Measurements from ENCODE around the gene FRMD4A. TPM values are rescaled to one million over a fixed set of nuclear protein-coding genes. Genes with fewer than 3 reads are reported as not detected.

FRMD4A gene
- polyA plus RNA-seq, 1 of the 3 experiments (the other 2 are of a cell fraction): 37.7 TPM

DNA sequence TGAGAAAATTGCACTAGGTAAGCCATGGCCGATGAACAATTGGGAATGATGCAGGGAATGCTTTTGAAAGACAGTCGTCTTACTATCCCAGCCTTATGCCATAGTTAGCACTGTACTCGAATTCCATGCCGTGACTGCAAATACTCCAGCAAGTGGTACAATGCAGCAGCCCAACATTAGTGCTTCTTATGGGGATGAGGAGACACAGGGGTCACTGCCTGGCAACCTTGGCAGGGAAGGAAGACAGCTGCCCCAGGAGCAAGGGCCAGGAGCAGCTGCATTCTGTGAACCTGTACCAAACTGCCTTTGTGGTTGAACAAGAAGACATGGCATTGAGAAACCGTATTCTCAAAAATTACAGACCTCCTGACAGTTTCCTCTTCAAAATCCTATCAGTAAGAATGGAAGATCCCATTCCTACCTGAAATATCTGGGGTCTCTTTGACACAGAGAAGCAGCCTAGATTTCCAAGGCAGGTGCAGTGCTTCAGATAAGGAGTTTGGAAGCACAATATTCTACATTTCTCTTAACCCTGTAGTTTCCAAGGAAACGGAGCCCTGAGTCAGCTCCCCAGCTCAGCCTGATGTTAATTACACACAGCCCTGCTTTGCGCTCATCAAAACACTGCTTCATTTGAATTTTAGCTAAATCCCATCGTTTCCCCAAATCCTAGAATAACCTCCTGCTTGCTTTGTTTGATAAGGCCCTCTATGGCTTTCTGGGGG, 49.0 kb upstream of the FRMD4A start:
- no peak for TF ChIP-seq CHD2 (IDR thresholded peaks at IDR 0.05; ENCODE audit: low read length, partially characterized antibody)
- TF ChIP-seq RXRA (IDR thresholded peaks at IDR 0.05; ENCODE audit: borderline replicate concordance, low read depth): no peak
- TF ChIP-seq MEF2A (IDR thresholded peaks at IDR 0.05; ENCODE audit: borderline replicate concordance, low read depth): no peak
- no peak for TF ChIP-seq EP300 (IDR thresholded peaks at IDR 0.05; ENCODE audit: borderline replicate concordance in 1 of 2, low read depth in 1 of 2, low read length in 1 of 2)
- no peak for TF ChIP-seq JUND (IDR thresholded peaks at IDR 0.05)
- TF ChIP-seq, protein P1, sequence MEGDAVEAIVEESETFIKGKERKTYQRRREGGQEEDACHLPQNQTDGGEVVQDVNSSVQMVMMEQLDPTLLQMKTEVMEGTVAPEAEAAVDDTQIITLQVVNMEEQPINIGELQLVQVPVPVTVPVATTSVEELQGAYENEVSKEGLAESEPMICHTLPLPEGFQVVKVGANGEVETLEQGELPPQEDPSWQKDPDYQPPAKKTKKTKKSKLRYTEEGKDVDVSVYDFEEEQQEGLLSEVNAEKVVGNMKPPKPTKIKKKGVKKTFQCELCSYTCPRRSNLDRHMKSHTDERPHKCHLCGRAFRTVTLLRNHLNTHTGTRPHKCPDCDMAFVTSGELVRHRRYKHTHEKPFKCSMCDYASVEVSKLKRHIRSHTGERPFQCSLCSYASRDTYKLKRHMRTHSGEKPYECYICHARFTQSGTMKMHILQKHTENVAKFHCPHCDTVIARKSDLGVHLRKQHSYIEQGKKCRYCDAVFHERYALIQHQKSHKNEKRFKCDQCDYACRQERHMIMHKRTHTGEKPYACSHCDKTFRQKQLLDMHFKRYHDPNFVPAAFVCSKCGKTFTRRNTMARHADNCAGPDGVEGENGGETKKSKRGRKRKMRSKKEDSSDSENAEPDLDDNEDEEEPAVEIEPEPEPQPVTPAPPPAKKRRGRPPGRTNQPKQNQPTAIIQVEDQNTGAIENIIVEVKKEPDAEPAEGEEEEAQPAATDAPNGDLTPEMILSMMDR (IDR thresholded peaks at IDR 0.05): no peak
- no peak for TF ChIP-seq RAD21 (IDR thresholded peaks at IDR 0.05; ENCODE audit: low read length)
- no peak for TF ChIP-seq NFIC (IDR thresholded peaks at IDR 0.05; ENCODE audit: borderline replicate concordance)
- no peak for TF ChIP-seq YY1 (IDR thresholded peaks at IDR 0.05; ENCODE audit: low read depth)
- TF ChIP-seq MXI1 (IDR thresholded peaks at IDR 0.05; ENCODE audit: low read depth, low read length): no peak
- no peak for TF ChIP-seq FOXM1 (IDR thresholded peaks at IDR 0.05; ENCODE audit: low read depth)
- TF ChIP-seq, protein P2, sequence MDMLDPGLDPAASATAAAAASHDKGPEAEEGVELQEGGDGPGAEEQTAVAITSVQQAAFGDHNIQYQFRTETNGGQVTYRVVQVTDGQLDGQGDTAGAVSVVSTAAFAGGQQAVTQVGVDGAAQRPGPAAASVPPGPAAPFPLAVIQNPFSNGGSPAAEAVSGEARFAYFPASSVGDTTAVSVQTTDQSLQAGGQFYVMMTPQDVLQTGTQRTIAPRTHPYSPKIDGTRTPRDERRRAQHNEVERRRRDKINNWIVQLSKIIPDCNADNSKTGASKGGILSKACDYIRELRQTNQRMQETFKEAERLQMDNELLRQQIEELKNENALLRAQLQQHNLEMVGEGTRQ (IDR thresholded peaks at IDR 0.05; ENCODE audit: borderline replicate concordance, low read depth, low read length): no peak
- TF ChIP-seq FOSL2 (IDR thresholded peaks at IDR 0.05; ENCODE audit: borderline replicate concordance, low read depth): no peak
- POLR2A ChIA-PET: no interaction called here
- no peak overlapping the region for H2AFZ ChIP-seq (ENCODE audit: low read depth)
- no peak overlapping the region for H3K27ac ChIP-seq (ENCODE audit: low read depth in 2 of 2, low read length in 1 of 2)
- H3K4me3 ChIP-seq (ENCODE audit: low read depth in 2 of 2, low read length in 1 of 2): no peak overlapping the region
- no peak overlapping the region for H3K4me2 ChIP-seq
- H3K36me3 ChIP-seq (replicated peaks in 1 of 2; ENCODE audit: control insufficient read depth in 1 of 2, insufficient read depth in 2 of 2, low read length in 1 of 2): no peaks in the 10 kb centered on the region
- H3K4me1 ChIP-seq (ENCODE audit: control insufficient read depth in 1 of 2, insufficient read depth in 2 of 2, low read depth in 1 of 2, low read length in 1 of 2): no peaks in the 10 kb centered on the region; a peak in 1 of 4 replicates
- no peak overlapping the region for H3K9ac ChIP-seq
- peaks cover 9% of the 10 kb centered on the region; the same call in 1 of the 2 replicates for H3K27me3 ChIP-seq (ENCODE audit: insufficient read depth)
- WGBS (ENCODE audit: low lambda C conversion rate): 53% methylated on average over 8 of the region's 8 CpGs
- H3K9me2 ChIP-seq: no peaks in the 10 kb centered on the region
- H3K9me3 ChIP-seq: no peaks in the 10 kb centered on the region
- no peaks in the 10 kb centered on the region for H4K20me1 ChIP-seq (ENCODE audit: insufficient read depth)
- DNase-seq: no peak
- H3F3A ChIP-seq (replicated peaks; ENCODE audit: insufficient read depth): no peaks in the 10 kb centered on the region
- CTCF ChIA-PET: no interaction called here
- no peaks in the 10 kb centered on the region for H3K79me2 ChIP-seq (ENCODE audit: insufficient read depth)

DNA sequence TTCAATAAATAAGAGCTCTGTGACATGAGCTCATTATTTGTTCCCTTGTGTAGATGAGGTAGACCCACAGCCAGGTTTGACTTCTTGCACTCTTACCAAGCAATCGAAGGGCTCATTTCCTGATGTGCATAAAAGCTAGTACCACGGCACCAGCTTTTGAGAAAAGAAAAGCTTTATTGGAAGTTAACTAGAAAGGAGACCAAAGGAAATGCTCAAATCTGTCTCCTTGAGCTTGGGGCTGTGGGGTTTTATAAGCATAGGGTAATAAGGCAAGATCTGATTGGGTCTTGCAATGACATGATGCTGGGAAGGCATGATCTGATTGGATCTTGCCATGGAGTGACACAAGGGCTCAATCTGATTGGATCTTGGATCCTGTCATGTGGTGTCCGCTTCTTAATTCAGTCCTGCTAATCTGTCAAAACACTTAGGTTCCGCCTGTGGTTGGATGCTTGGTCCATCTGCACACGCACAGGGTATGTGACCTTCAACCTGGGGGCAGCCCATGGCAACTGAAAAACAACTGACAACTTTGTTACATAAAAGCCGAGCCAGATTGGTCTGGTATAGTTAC, 47.8 kb upstream of the FRMD4A start:
- H3K4me3 ChIP-seq (ENCODE audit: low read depth in 2 of 2, low read length in 1 of 2): no peak overlapping the region
- CTCF ChIA-PET: interaction anchor here (1.3 kb wide), 1 partner anchor 18 kb away, joined by 6 read pairs; no protein-coding TSS in a partner anchor
- TF ChIP-seq RCOR1 (IDR thresholded peaks at IDR 0.05; ENCODE audit: low read length) (no peak), YY1 (IDR thresholded peaks at IDR 0.05; ENCODE audit: low read depth) (no peak), EZH2phosphoT487 (IDR thresholded peaks at IDR 0.05; ENCODE audit: borderline replicate concordance, low read depth) (no peak), FOSL2 (IDR thresholded peaks at IDR 0.05; ENCODE audit: borderline replicate concordance, low read depth) (no peak), TCF12 (IDR thresholded peaks at IDR 0.05) (no peak), TAF1 (IDR thresholded peaks at IDR 0.05; ENCODE audit: borderline replicate concordance, low read depth, low read length) (no peak), NRF1 (IDR thresholded peaks at IDR 0.05; ENCODE audit: low read depth, low read length) (no peak), JUND (IDR thresholded peaks at IDR 0.05) (no peak), RXRA (IDR thresholded peaks at IDR 0.05; ENCODE audit: borderline replicate concordance, low read depth) (no peak), ELF1 (IDR thresholded peaks at IDR 0.05) (no peak), RAD21 (IDR thresholded peaks at IDR 0.05; ENCODE audit: low read length) (no peak), SIN3A (IDR thresholded peaks at IDR 0.05; ENCODE audit: borderline replicate concordance, low read depth, low read length) (no peak), RFX5 (IDR thresholded peaks at IDR 0.05; ENCODE audit: low read length) (no peak), FOXM1 (IDR thresholded peaks at IDR 0.05; ENCODE audit: low read depth) (no peak)
- TF ChIP-seq, protein P1 (IDR thresholded peaks at IDR 0.05): no peak
- TF ChIP-seq, protein P2 (IDR thresholded peaks at IDR 0.05; ENCODE audit: borderline replicate concordance, low read depth, low read length): no peak

More for the DNA sequence above, 47.8 kb upstream of the FRMD4A start:
- H3K36me3 ChIP-seq (replicated peaks in 1 of 2; ENCODE audit: control insufficient read depth in 1 of 2, insufficient read depth in 2 of 2, low read length in 1 of 2): no peaks in the 10 kb centered on the region
- no peaks in the 10 kb centered on the region; a peak in 1 of 4 replicates for H3K4me1 ChIP-seq (ENCODE audit: control insufficient read depth in 1 of 2, insufficient read depth in 2 of 2, low read depth in 1 of 2, low read length in 1 of 2)
- H3K4me2 ChIP-seq: no peak overlapping the region
- H2AFZ ChIP-seq (ENCODE audit: low read depth): no peak overlapping the region
- no peaks in the 10 kb centered on the region for H3K9me3 ChIP-seq
- no peaks in the 10 kb centered on the region for H4K20me1 ChIP-seq (ENCODE audit: insufficient read depth)
- no peak overlapping the region for H3K9ac ChIP-seq
- peaks cover 9% of the 10 kb centered on the region; the same call in 1 of the 2 replicates for H3K27me3 ChIP-seq (ENCODE audit: insufficient read depth)
- no peaks in the 10 kb centered on the region for H3F3A ChIP-seq (replicated peaks; ENCODE audit: insufficient read depth)
- no peaks in the 10 kb centered on the region for H3K79me2 ChIP-seq (ENCODE audit: insufficient read depth)
- no peaks in the 10 kb centered on the region for H3K9me2 ChIP-seq
- POLR2A ChIA-PET: no interaction called here
- no peak overlapping the region for H3K27ac ChIP-seq (ENCODE audit: low read depth in 2 of 2, low read length in 1 of 2)
- DNase-seq: no peak
- 57% methylated on average over 6 of the region's 6 CpGs for WGBS (ENCODE audit: low lambda C conversion rate)
